Measurements from ENCODE around the gene C20orf204.

GRCh38 chr20:64009811-64010387, 26.1 kb upstream of the C20orf204 start:
- TF ChIP-seq EZH2phosphoT487 (IDR thresholded peaks at IDR 0.05; ENCODE audit: insufficient read depth, low read depth) (no peak), EZH2 (IDR thresholded peaks at IDR 0.05; ENCODE audit: insufficient read depth, poor library complexity, severe bottlenecking) (no peak)
